ENCODE results near the gene NUDT2.

- no peak for TF ChIP-seq CTCF (IDR thresholded peaks at IDR 0.05; ENCODE audit: poor library complexity)
- no peak for TF ChIP-seq EZH2 (IDR thresholded peaks at IDR 0.05; ENCODE audit: borderline replicate concordance)
Observed at GRCh38 chr9:34291023-34291422, 38.3 kb upstream of the NUDT2 start.

Data from hepatocyte (in vitro differentiated cells).